HG02885 (cell line): ENCODE measurements around the gene ADAMTS17.

Experiments used
- ATAC-seq: cut with Tn5 transposase; IDR thresholded peaks from one replicate; pipeline ENCODE4 v1.9.1; 2021; ENCODE audit warnings: mild to moderate bottlenecking; ENCODE audit not compliant: unreplicated experiment, poor library complexity

Gene ADAMTS17

GRCh38 chr15:100118546-100118945 is 223.2 kb downstream of the ADAMTS17 start:
- ATAC-seq: no peak

DNA sequence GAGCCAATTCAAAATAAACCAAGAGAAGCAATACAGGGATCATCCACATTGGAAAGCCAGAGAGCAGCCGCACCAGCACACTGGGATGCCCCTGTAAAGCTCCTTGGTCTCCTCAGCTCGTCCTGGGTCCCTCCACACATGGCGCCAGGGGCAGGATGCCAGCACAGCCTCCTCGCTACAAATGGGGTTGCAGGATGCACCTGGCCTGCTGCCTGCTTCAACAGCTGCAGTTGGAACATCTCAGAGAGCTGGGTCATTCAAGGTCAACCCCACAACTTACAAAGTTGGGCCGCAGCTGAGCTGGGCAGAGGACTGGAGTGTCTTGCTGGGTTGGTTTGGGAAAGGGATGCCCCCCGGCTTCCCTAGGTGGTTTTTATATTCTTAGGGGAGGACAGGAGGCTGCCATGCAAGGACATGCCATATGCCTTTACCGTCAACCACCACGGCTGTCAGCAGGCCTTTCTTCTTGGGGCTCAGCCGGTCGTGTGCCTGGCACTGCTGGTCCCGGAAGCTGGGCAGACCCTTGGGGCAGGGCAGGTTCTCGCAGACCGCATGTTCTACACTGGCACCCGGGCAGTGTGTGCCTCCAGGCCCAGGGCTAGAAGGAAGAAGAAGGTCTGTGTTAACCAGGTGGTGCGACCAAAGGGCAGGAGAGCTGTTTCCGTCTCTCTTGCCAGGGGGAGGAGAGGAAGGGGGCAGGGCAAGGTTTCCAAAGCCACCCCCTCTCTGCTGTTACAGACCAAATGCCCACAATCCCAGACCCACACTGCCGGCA is 225.2 kb downstream of the ADAMTS17 start:
- ATAC-seq: no peak

GRCh38 chr15:100115711-100116090 is 226.1 kb downstream of the ADAMTS17 start:
- no peak for ATAC-seq

- no peak for ATAC-seq
These were observed 226.6 kb downstream of the ADAMTS17 start for GRCh38 chr15:100115066-100115710.

DNA sequence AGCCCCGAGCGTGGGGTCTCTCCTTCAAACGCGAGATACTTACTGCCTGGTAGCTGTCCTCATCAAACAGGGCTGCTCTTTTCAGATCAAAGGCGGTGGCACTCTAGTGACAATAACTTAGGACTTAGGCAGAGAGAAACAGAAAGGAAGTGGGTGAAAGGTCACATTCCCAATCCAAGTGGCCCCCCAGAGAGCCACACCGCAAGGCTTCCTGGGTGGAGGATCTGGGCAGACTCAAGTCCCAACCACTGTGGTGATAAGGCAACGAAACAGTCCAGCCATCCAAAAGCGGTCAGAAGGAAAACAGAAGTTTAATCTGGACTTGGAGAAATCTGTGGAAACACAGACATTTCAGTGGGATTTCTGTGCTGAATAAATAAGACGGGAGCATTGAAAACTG is 227.2 kb downstream of the ADAMTS17 start:
- ATAC-seq: no peak

- ATAC-seq: no peak
These were observed 227.7 kb downstream of the ADAMTS17 start for GRCh38 chr15:100114100-100114499.

- ATAC-seq: no peak
These were observed 228.3 kb downstream of the ADAMTS17 start for GRCh38 chr15:100113351-100114080.

DNA sequence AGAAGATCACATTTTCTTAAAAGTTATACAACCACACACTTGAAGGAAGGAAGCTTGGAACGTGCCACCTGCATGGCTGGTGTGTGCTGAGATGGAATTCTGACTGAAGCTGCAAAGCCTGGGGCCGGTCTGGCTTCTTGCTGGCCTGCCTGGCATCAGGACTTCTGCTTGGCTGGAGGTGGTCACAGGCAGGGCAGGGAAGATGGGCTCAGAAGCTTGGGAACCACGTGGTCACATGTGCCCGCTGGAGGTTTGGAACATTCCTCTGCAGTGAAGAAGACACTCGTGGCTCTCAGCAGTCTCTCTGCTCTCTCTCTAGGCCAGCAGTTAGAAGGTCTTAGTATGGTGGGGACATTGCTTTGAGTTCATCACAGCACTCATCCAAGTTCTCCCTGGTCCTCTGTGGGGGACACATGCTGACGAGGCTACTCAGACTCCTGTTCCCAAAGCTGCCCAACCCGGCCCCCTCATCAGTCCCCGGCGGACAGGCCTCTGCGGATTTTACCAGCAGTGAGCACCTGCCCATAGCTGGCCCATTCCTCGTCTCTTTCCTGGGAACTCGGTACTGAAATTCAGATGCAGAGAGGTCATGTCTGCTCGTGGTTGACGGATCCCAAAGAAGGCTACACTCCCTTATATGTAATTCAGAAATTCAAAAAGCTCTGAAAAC is 229.0 kb downstream of the ADAMTS17 start:
- no peak for ATAC-seq

GRCh38 chr15:100112061-100112420 is 229.7 kb downstream of the ADAMTS17 start:
- no peak for ATAC-seq

GRCh38 chr15:100111125-100112060 is 230.4 kb downstream of the ADAMTS17 start:
- no peak for ATAC-seq

DNA sequence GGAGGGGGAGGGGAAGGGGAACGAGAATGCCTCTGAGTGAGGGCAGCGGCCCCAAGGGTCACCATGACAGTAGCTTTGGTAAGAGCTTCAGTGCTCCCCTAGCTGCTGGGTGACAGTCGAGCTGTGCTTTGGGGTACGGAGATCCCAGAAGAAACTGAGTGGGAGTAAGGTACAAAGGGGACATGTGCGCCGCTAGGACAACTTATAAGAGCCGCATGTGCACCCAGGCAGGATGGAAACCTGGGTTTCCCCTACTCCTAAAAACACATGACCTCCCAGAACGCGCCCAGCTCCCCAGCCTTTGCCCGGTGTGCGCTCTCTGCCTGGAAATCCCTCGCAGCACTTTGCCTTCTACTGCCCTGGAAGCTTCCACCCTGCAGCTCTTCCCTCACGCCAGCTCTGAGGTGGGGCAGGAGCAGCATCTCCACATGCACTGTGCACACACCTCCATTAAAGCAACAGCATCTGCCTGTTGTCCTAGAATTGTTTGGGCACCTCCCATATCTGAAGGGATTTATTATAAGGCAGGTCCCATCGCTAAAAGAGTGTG is 232.2 kb downstream of the ADAMTS17 start:
- ATAC-seq: no peak

- ATAC-seq: no peak
These were observed 232.9 kb downstream of the ADAMTS17 start for GRCh38 chr15:100108846-100109245.

DNA sequence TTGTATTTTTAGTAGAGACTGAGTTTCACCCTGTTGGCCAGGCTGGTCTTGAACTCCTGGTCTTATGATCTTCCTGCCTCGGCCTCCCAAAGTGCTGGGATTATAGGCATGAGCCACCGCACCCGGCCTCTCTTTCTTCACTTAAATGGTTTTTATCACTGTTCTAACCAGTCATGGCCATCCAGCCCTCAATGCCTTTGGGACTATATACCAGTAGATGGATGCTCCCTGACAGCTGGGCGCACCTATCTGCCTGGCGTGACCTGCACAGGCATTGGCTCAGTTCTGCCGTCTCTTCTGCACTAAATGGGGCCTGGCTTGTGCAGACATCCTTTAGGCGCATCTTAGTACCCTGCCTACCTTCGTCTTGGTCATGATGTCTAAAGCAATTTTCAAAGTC is 233.4 kb downstream of the ADAMTS17 start:
- ATAC-seq: no peak

DNA sequence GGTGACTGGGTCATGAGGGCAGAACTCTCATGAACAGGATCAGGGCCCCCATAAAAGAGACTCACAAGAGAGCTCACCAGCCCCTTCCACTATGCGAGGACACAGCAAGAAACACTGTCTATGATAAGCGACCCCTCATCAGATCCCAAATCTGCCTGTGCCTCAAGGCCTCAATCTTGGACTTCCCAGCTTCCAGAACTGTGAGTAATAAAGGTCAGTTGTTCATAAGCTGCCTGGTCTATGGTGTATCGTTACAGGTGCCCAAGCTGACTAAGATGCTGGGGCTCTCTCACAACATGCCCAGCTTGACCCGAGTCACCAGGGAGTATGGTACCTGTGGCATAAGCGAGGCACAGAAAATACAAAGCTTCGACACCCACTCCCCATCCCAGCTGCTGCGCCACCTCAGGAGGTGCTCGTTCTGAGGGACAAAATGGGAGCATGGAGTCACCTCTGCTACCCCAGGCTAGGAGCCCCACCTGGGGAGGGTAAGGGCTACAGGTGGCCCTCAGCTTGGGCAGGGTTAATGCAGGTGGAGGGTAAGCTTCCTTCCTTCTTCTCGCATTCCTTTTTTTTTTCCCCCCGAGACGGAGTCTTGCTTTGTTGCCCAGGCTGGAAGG is 234.1 kb downstream of the ADAMTS17 start:
- no peak for ATAC-seq

- no peak for ATAC-seq
These were observed 234.6 kb downstream of the ADAMTS17 start for GRCh38 chr15:100107151-100107550.

GRCh38 chr15:100106732-100107131 is 235.0 kb downstream of the ADAMTS17 start:
- ATAC-seq: no peak

DNA sequence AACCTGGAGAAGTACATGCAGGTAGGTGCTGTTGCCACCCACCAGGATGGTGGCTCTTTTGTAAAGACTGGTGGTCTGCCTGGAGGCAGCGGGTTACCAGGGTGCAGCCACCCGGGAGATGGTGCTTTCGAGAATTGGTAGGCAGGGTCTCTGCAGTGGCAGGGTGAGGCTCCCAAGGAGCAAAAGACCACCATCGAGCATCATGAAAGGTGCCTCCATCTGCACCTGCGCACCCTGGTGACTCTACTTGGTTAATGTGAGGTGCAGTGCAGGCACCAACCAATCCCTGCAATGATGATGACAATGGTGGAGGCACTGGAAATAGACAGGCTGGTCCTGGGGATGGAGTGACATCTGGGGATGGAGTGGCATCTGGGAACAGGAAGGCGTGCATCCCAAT is 236.7 kb downstream of the ADAMTS17 start:
- no peak for ATAC-seq

GRCh38 chr15:100104245-100104644 is 237.5 kb downstream of the ADAMTS17 start:
- no peak for ATAC-seq

DNA sequence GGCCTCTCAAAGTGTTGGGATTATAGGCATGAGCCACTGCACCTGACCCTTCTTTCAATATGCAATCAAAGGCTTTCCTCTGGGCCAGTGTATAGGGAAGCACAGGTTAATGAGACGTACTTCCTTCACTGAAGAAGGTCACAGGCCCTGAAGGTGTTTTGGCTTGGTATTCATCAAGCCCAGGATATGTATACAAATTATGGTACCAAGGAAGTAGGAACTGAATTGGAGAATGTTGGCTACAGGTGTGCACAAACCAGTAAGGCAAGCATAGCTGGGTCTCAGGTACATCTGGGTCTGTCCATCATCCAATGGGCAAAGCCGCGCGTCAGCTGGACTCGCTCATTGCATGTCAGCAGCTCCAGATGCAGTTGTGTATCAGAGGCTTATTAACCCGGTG is 237.9 kb downstream of the ADAMTS17 start:
- ATAC-seq: no peak
